ENCODE data around the gene KCTD5.

DNA sequence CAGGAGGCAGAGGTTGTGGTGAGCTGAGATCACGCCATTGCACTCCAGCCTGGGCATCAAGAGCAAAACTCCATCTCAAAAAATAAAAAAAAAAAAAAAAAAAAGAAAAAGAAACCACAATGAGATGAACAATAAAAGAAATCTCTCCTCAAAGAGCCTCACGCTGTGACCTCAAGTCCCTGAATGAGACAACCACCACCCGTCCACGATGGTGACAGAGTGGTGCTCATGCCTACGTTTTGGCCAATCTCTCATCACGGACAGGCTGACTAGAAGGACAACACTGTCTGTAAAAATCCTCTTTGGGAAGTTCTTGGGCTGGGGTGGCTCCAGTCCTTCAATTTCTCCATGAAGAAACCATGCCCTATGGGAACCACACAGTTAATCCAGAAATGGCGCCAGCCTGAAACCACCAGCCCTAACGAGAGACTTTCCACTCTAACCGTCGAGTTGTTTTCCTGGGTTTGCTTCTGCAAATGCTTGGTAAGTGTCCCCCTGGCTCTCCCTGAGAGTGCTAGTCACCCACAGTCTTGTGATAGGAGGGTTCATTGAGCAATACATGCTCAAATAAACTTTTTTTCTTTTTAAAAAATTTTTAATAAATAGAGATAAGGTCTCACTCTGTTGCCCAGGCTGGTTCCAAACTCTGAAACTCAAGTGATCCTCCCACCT is 52.7 kb downstream of the KCTD5 start:
- TF ChIP-seq SPI1 (IDR thresholded peaks at IDR 0.05; ENCODE audit: low read depth, low read length) (no peak), POLR2A (IDR thresholded peaks at IDR 0.05; ENCODE audit: low read depth, low read length) (no peak)
